Upper lobe of right lung (tissue), 1 donor: ENCODE data around the gene DIS3L2. TPM values are rescaled to one million over a fixed set of nuclear protein-coding genes. Genes with fewer than 3 reads are reported as not detected.
A peak's percentile ranks its signal among the peaks of the same experiment; 100 is the strongest.

Experiments
- ATAC-seq: fragments of 200-7000 bp; cut with Tn5 transposase; one replicate; pipeline ENCODE4 v1.9.1; 2020; ENCODE audit warnings: mild to moderate bottlenecking, moderate library complexity
- DNase-seq: peaks from one replicate; pipeline ENCODE4 v3.0.0-alpha.2; 2020
- H3K27ac ChIP-seq: fragments of 200-600 bp; one replicate; pipeline ENCODE4 v1.8.0; 2022
- H3K27me3 ChIP-seq: fragments of 200-600 bp; one replicate; pipeline ENCODE4 v1.8.0; 2022; ENCODE audit warnings: mild to moderate bottlenecking
- H3K36me3 ChIP-seq: fragments of 200-600 bp; one replicate; pipeline ENCODE4 v1.8.0; 2022
- H3K4me1 ChIP-seq: fragments of 200-600 bp; one replicate; pipeline ENCODE4 v1.8.0; 2022
- H3K4me3 ChIP-seq: fragments of 200-600 bp; one replicate; pipeline ENCODE4 v1.8.0; 2022; ENCODE audit warnings: mild to moderate bottlenecking
- H3K9me3 ChIP-seq: fragments of 200-600 bp; one replicate; pipeline ENCODE4 v1.8.0; 2022
- intact Hi-C: fragments of 100-400 bp; cut with DNase I; formaldehyde crosslinking; loops from one replicate; pipeline ENCODE4 v1.11.0; 2022
- total RNA-seq: library from RNA; stranded (reverse); fragmentation: NEBNext Ultra II Directional; extraction: Animal tissue kit (Norgen Biotek cat#: 25700); gene quantifications from one replicate; pipeline ENCODE4 v1.2.1, GENCODE V29; 2021
- TF ChIP-seq, protein P1 (sequence below): fragments of 200-600 bp; IDR thresholded peaks from one replicate; pipeline ENCODE4 v1.8.0; 2022; ENCODE audit warnings: antibody characterized with exemption
- donor health status: DM: no; HTN: yes; CAD: no; lungs with severe emphysema.

The DIS3L2 gene
- total RNA-seq, 1 donor from 2014 or later = 35.8 TPM

DNA sequence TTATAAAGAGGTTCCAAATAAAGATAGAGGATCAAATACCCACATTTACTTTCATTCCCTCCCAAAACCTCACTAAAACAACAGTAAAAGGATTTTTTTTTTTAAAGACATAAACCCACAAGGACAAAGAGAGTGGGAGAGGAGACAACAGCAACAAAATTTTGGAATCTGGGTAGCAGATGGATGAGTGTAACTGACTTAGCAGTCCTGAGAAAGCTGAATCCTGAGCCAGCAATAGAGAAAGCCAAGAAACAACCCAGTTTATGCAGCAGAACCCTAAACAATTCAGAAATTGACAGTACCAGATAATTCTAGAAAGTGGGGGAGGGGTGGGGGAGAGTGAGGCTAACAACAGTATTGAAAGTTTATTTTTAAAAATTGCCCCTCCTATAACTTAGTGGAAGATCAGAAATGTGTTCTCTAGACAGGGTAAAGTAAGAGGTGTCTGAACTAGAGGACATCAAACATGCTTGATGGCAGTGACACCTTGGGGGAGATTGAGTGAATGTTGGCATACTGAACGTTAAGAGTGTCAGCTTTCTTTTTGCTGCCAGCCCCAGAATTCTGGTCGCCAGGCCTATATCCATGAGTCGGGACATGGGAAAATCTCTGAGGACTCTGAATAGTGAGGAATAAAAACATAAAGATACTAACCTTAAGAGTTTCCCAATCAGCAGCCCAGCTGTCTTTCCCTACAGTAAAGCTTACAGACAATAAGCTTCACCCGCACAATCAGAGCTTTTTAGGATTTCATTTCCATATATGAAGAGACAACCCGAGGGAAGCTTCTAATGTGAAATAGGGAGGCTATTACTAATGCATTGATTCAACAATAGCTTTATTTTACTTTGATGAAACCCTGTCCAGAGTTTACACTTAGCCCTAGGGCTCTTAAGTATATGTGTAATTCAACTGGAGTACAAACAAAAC, 289.0 kb downstream of the DIS3L2 start:
- H3K4me3 ChIP-seq = no peak overlapping the region
- no peaks in the 10 kb centered on the region for H3K27me3 ChIP-seq
- no peaks in the 10 kb centered on the region for H3K9me3 ChIP-seq
- H3K27ac ChIP-seq = no peak overlapping the region
- TF ChIP-seq, protein P1, sequence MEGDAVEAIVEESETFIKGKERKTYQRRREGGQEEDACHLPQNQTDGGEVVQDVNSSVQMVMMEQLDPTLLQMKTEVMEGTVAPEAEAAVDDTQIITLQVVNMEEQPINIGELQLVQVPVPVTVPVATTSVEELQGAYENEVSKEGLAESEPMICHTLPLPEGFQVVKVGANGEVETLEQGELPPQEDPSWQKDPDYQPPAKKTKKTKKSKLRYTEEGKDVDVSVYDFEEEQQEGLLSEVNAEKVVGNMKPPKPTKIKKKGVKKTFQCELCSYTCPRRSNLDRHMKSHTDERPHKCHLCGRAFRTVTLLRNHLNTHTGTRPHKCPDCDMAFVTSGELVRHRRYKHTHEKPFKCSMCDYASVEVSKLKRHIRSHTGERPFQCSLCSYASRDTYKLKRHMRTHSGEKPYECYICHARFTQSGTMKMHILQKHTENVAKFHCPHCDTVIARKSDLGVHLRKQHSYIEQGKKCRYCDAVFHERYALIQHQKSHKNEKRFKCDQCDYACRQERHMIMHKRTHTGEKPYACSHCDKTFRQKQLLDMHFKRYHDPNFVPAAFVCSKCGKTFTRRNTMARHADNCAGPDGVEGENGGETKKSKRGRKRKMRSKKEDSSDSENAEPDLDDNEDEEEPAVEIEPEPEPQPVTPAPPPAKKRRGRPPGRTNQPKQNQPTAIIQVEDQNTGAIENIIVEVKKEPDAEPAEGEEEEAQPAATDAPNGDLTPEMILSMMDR = no peak
- ATAC-seq (no peak), DNase-seq (no peak)
- H3K4me1 ChIP-seq = no peaks in the 10 kb centered on the region
- H3K36me3 ChIP-seq = peaks cover 8% of the 10 kb centered on the region
- intact Hi-C loops = no loop called here

DNA sequence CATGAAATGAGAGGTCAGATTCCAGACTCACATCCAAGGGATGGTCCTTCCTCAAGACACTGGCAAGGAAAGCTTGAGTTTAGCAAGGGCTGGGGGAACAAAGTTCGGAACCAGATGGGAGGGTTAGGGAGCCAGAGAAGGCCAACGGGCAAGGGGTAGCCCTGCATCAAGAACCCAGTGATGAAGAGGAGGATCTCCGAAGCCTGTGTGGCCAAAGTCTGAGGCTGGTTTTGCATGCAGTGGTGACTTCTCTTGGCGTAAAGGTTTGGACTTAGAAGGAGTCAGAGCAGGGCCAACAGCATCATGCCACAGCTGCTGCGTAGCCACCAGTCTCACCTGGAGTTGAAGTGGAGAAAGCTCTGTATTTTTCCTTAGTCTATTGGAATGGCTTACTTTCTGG, 293.5 kb downstream of the DIS3L2 start:
- Histone ChIP-seq H3K4me1 (peaks cover 3% of the 10 kb centered on the region), H3K9me3 (no peaks in the 10 kb centered on the region), H3K36me3 (peaks cover 8% of the 10 kb centered on the region), H3K4me3 (no peak overlapping the region), H3K27ac (no peak overlapping the region), H3K27me3 (no peaks in the 10 kb centered on the region)
- DNase-seq (no peak), ATAC-seq (no peak)
- intact Hi-C loops = no loop called here
- TF ChIP-seq, protein P1 = no peak

DNA sequence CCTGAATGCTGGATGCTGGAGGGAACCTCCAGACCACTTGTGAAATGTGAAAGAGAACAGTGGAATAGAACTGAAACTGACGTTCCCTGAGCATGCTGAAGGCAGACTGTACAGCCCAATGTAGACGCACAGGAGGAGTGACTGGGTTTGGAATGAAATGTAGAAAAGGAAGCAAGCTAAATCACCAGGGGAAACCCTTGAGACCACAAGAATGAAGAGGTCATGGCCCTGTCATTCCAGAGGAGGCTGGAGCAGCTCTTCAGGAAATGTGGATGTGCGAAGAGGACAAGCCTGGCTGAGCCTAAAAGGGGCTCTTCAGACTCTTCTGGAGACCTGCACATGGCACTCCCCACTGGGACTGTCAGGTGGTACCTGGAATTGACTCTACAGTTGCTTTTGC, 298.6 kb downstream of the DIS3L2 start:
- intact Hi-C loops = no loop called here
- DNase-seq = no peak
- TF ChIP-seq, protein P1 = no peak
- H3K27me3 ChIP-seq = no peaks in the 10 kb centered on the region
- peaks cover 3% of the 10 kb centered on the region for H3K4me1 ChIP-seq
- ATAC-seq = peak; percentile 54
- no peaks in the 10 kb centered on the region for H3K9me3 ChIP-seq
- H3K27ac ChIP-seq = no peak overlapping the region
- H3K4me3 ChIP-seq = no peak overlapping the region
- peaks cover 26% of the 10 kb centered on the region for H3K36me3 ChIP-seq

DNA sequence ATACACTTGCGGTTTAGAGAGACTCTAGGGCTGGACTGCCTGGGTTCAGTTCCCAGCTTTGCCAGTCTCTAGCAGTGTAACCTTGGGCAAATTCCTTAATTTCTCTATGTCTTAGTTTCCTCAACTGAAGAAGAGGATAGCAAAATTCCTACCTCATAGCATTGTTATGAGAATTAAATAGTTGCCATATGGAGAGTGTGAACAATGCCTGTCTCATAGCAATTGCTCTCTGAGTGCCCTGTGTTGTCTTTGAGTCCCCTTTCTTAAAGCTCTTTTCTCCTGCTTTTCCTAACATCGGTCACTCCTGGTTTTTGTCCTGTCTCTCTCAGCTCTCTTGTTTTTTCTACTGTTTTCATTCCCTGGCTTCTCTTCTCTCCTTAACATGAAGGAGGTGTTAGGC, 300.3 kb downstream of the DIS3L2 start:
- TF ChIP-seq, protein P1 = no peak
- no peak for DNase-seq
- ATAC-seq = no peak
- intact Hi-C loops = no loop called here
- peaks cover 40% of the 10 kb centered on the region for H3K36me3 ChIP-seq
- H3K9me3 ChIP-seq = no peaks in the 10 kb centered on the region
- H3K27ac ChIP-seq = no peak overlapping the region
- no peaks in the 10 kb centered on the region for H3K27me3 ChIP-seq
- no peak overlapping the region for H3K4me3 ChIP-seq
- peaks cover 3% of the 10 kb centered on the region for H3K4me1 ChIP-seq

DNA sequence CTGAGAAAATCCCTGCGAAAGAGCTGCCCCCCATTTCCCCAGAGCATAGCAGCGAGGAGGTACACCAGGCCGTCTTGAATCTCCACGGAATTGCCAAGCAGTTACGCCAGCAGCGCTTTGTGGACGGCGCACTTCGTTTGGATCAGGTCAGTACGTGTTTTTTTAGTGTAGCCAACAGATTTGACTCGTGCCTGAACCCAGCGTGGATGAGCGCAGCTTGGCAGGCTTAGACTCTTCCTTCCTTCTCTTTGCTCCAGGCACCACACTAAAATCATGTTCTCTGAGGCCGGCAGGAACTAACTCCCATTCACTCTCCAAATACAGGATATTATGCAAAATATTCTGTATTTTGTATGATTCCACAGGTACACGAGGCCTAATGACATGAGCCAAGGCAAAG, 301.8 kb downstream of the DIS3L2 start:
- TF ChIP-seq, protein P1 = no peak
- peaks cover 40% of the 10 kb centered on the region for H3K36me3 ChIP-seq
- no peaks in the 10 kb centered on the region for H3K27me3 ChIP-seq
- H3K4me3 ChIP-seq = no peak overlapping the region
- no peaks in the 10 kb centered on the region for H3K9me3 ChIP-seq
- peaks cover 3% of the 10 kb centered on the region for H3K4me1 ChIP-seq
- no peak overlapping the region for H3K27ac ChIP-seq
- no peak for DNase-seq
- ATAC-seq = no peak
- intact Hi-C loops = no loop called here
